Loucy (cell line): ENCODE data around the gene GOT1.

Source experiments
- H2AFZ ChIP-seq: fragments of 200-600 bp; sonication (generic); 2 replicates; pipeline ENCODE4 v1.6.0; 2016; ENCODE audit warnings: antibody characterized with exemption, mild to moderate bottlenecking, low read length, moderate library complexity
- H3F3A ChIP-seq: fragments of 200-600 bp; 2 replicates; pipeline ENCODE4 v1.6.0; 2016; ENCODE audit warnings: antibody characterized with exemption, low read depth, mild to moderate bottlenecking
- H3K27me3 ChIP-seq: fragments of 200-600 bp; sonication (generic); 2 replicates; pipeline ENCODE4 v1.6.1; 2014; ENCODE audit warnings: low read length, mild to moderate bottlenecking; ENCODE audit not compliant: insufficient read depth, poor library complexity, severe bottlenecking
- H3K36me3 ChIP-seq: fragments of 200-600 bp; sonication (generic); 2 replicates; pipeline ENCODE4 v1.6.1; 2016; ENCODE audit warnings: low read length; ENCODE audit not compliant: insufficient read depth
- H3K4me1 ChIP-seq: fragments of 200-600 bp; sonication (generic); 2 replicates; pipeline ENCODE4 v1.5.1; 2014; ENCODE audit warnings: low read length, mild to moderate bottlenecking; ENCODE audit not compliant: insufficient read depth, poor library complexity, severe bottlenecking
- H3K4me2 ChIP-seq: fragments of 200-600 bp; sonication (generic); 2 replicates; pipeline ENCODE4 v1.6.0; 2014; ENCODE audit warnings: antibody characterized with exemption, low read length, low read depth, mild to moderate bottlenecking; ENCODE audit not compliant: poor library complexity, severe bottlenecking
- H3K4me3 ChIP-seq: fragments of 200-600 bp; sonication (generic); 2 replicates; pipeline ENCODE4 v1.5.1; 2014; ENCODE audit warnings: low read length, mild to moderate bottlenecking, mixed read lengths; ENCODE audit not compliant: poor library complexity, severe bottlenecking
- H3K79me2 ChIP-seq: fragments of 200-600 bp; sonication (generic); 2 replicates; pipeline ENCODE4 v1.6.1; 2014; ENCODE audit warnings: low read length; ENCODE audit not compliant: insufficient read depth
- H3K9ac ChIP-seq: fragments of 200-600 bp; sonication (generic); 2 replicates; pipeline ENCODE4 v1.6.0; 2014; ENCODE audit warnings: mild to moderate bottlenecking, low read depth, low read length, moderate library complexity; ENCODE audit not compliant: poor library complexity, severe bottlenecking
- H3K9me2 ChIP-seq: fragments of 200-600 bp; sonication (generic); replicated peaks from 2 replicates; pipeline ENCODE4 v1.6.1; 2016; ENCODE audit warnings: low read depth, low read length, mixed read lengths
- H3K9me3 ChIP-seq: fragments of 200-600 bp; sonication (generic); 2 replicates; pipeline ENCODE4 v1.6.1; 2014; ENCODE audit warnings: mild to moderate bottlenecking, antibody characterized with exemption, low read length, low read depth; ENCODE audit not compliant: insufficient read depth
- H4K20me1 ChIP-seq: fragments of 200-600 bp; sonication (generic); 2 replicates; pipeline ENCODE4 v1.6.0; 2014; ENCODE audit warnings: antibody characterized with exemption, low read length, mild to moderate bottlenecking; ENCODE audit not compliant: insufficient read depth, poor library complexity, severe bottlenecking
- EZH2phosphoT487 ChIP-seq: fragments of 200-600 bp; IDR thresholded peaks from 2 replicates; pipeline ENCODE4 v1.6.1; 2018; ENCODE audit warnings: antibody characterized with exemption, mild to moderate bottlenecking, moderate library complexity, borderline replicate concordance
- TF ChIP-seq, protein P1 (sequence below): fragments of 200-600 bp; sonication (generic); conservative IDR thresholded peaks from 2 replicates; pipeline ENCODE4 v1.5.1; 2014; ENCODE audit warnings: mild to moderate bottlenecking, antibody characterized with exemption, low read length

GOT1 gene

GRCh38 chr10:99432881-99433280 is 2.5 kb upstream of the GOT1 start:
- Histone ChIP-seq H4K20me1 (peaks cover 3% of the 10 kb centered on the region), H3K36me3 (no peaks in the 10 kb centered on the region), H3K9me2 (no peaks in the 10 kb centered on the region), H3K79me2 (peaks cover 46% of the 10 kb centered on the region), H3K27me3 (no peaks in the 10 kb centered on the region), H3K4me1 (peaks cover 43% of the 10 kb centered on the region), H3F3A (no peaks in the 10 kb centered on the region), H3K9me3 (no peaks in the 10 kb centered on the region), H2AFZ (no peak overlapping the region), H3K4me3 (no peak overlapping the region), H3K9ac (no peak overlapping the region), H3K4me2 (peak overlapping the region; percentile 90)
- TF ChIP-seq, protein P1, sequence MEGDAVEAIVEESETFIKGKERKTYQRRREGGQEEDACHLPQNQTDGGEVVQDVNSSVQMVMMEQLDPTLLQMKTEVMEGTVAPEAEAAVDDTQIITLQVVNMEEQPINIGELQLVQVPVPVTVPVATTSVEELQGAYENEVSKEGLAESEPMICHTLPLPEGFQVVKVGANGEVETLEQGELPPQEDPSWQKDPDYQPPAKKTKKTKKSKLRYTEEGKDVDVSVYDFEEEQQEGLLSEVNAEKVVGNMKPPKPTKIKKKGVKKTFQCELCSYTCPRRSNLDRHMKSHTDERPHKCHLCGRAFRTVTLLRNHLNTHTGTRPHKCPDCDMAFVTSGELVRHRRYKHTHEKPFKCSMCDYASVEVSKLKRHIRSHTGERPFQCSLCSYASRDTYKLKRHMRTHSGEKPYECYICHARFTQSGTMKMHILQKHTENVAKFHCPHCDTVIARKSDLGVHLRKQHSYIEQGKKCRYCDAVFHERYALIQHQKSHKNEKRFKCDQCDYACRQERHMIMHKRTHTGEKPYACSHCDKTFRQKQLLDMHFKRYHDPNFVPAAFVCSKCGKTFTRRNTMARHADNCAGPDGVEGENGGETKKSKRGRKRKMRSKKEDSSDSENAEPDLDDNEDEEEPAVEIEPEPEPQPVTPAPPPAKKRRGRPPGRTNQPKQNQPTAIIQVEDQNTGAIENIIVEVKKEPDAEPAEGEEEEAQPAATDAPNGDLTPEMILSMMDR: no peak
- no peak for TF ChIP-seq EZH2phosphoT487

DNA sequence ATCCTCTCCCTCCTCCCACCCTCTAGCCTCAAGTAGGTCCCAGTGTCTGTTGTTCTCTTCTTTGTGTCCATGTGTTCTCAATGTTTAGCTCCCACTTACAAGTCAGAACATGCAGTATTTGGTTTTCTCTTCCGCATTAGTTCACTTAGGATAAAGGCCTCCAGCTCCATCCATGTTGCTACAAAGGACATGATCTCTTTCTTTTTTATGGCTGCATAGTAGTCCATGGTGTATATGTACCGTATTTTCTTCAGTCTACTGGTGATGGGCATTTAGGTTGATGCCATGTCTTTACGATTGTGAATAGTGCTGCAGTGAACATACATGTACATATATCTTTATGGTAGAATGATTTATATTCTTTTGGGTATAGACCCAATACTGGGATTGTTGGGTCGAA is 1.6 kb upstream of the GOT1 start:
- no peak for TF ChIP-seq EZH2phosphoT487
- TF ChIP-seq, protein P1: no peak
- H3K9me2 ChIP-seq: no peaks in the 10 kb centered on the region
- peaks cover 50% of the 10 kb centered on the region for H3K79me2 ChIP-seq
- H3K4me2 ChIP-seq: peak overlapping the region; percentile 90
- peaks cover 3% of the 10 kb centered on the region for H4K20me1 ChIP-seq
- H3K27me3 ChIP-seq: no peaks in the 10 kb centered on the region
- peak overlapping the region; percentile 82 for H3K9ac ChIP-seq
- no peaks in the 10 kb centered on the region for H3K9me3 ChIP-seq
- H3F3A ChIP-seq: no peaks in the 10 kb centered on the region
- no peaks in the 10 kb centered on the region for H3K36me3 ChIP-seq
- H3K4me3 ChIP-seq: peak overlapping the region; percentile 88
- no peak overlapping the region for H2AFZ ChIP-seq
- H3K4me1 ChIP-seq: peaks cover 47% of the 10 kb centered on the region

DNA sequence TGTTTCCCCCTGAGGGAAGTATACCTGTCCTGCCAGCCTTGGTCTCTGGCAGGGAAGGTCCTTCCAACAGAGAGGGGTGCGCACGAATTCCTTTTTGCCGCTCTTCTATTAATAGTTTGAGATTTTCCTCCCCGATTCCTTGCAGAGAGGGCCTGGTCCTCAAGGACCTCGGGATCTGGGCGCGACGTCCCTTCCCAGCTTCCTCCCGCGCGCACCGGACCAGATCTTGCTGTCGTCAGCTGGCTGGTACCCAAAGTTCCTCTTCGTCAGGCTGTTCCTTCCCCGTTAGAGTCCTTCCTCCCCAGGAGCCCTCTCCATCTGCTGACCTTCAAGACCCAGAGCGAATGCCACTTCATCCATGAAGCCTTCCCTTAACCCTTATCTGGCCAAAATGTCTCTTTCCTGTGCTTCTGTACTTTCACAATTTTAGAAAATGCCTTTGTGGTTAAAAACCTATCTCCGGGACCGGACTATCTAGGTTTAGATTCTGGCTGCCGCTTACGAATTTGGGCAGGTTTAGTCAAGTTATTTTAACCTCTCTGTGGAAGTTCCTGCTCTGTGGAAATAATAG is 851 bp upstream of the GOT1 start:
- Histone ChIP-seq H3F3A (no peaks in the 10 kb centered on the region), H3K79me2 (peaks cover 50% of the 10 kb centered on the region), H3K9me2 (no peaks in the 10 kb centered on the region), H3K36me3 (no peaks in the 10 kb centered on the region), H2AFZ (peak overlapping the region; percentile 82), H3K9me3 (no peaks in the 10 kb centered on the region), H3K4me3 (peak overlapping the region; percentile 88), H3K4me2 (peak overlapping the region; percentile 90), H3K9ac (peak overlapping the region; percentile 82), H3K27me3 (no peaks in the 10 kb centered on the region), H3K4me1 (peaks cover 43% of the 10 kb centered on the region), H4K20me1 (peaks cover 3% of the 10 kb centered on the region)
- TF ChIP-seq, protein P1: no peak
- no peak for TF ChIP-seq EZH2phosphoT487
